HCT116 (cell line): ENCODE measurements around the gene ANXA3.

Experiments
- CEBPB ChIP-seq: IDR thresholded peaks from 2 replicates; pipeline ENCODE4 v1.6.1; 2012; ENCODE audit warnings: low read depth
- EZH2 ChIP-seq: fragments of 200-600 bp; sonication (generic); IDR thresholded peaks from 2 replicates; pipeline ENCODE4 v1.6.1; 2017; ENCODE audit warnings: antibody characterized with exemption, mixed run types
- EZH2phosphoT487 ChIP-seq: fragments of 200-600 bp; IDR thresholded peaks from 2 replicates; pipeline ENCODE4 v1.6.1; 2018; ENCODE audit warnings: antibody characterized with exemption, borderline replicate concordance
- POLR2A ChIP-seq: IDR thresholded peaks from 2 replicates; pipeline ENCODE4 v1.7.0; 2011; ENCODE audit warnings: borderline replicate concordance; ENCODE audit not compliant: insufficient read depth, insufficient read length; ENCODE audit errors: extremely low read depth
- POLR2AphosphoS5 ChIP-seq: IDR thresholded peaks from 2 replicates; pipeline ENCODE4 v1.6.1; 2011; ENCODE audit warnings: mild to moderate bottlenecking, low read depth, low read length, moderate library complexity
- RAD21 ChIP-seq: IDR thresholded peaks from 2 replicates; pipeline ENCODE4 v1.6.1; 2012; ENCODE audit warnings: low read depth, mild to moderate bottlenecking
- SRF ChIP-seq: IDR thresholded peaks from 2 replicates; pipeline ENCODE4 v1.6.1; 2012; ENCODE audit warnings: low read depth
- YY1 ChIP-seq: IDR thresholded peaks from 2 replicates; pipeline ENCODE4 v1.6.1; 2011; ENCODE audit warnings: low read length, low read depth, moderate library complexity, mild to moderate bottlenecking; ENCODE audit not compliant: insufficient replicate concordance; ENCODE audit errors: extremely low read depth
- TF ChIP-seq, protein P1 (sequence below), 3 experiments: fragments of 200-600 bp in 1 of 3; sonication (generic) in 1 of 3; IDR thresholded peaks in 2 of 3; conservative IDR thresholded peaks in 1 of 3; 2 replicates each; pipeline ENCODE4 v1.5.1; 2012 to 2017; ENCODE audit warnings: low read depth in 2 of 3, low read length in 2 of 3, antibody characterized with exemption in 1 of 3, borderline replicate concordance in 1 of 3, control low read depth in 1 of 3, mild to moderate bottlenecking in 1 of 3, mixed read lengths in 1 of 3, mixed run types in 1 of 3, moderate library complexity in 1 of 3; ENCODE audit not compliant: insufficient read depth in 1 of 3
- TF ChIP-seq, protein P2 (sequence below): IDR thresholded peaks from 2 replicates; pipeline ENCODE4 v1.6.1; 2012; ENCODE audit warnings: low read depth

DNA sequence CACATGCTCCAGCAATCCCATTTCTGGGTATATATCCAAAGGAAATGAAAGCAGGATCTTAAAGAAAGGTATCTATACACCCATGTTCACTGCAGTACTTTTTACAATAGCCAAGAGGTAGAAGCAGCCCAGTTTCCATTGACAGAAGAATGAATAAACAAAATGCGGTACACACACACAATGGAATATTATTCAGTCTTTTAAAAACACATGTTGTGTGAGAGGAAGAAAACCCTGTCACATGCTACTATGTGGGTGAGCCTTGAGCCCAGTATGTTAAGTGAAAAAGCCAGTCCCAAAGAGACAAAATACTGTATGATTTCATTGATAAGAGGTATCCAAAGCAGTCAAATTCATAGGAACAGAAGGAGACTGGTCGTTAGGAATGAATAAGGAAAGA is 6.3 kb downstream of the ANXA3 start:
- TF ChIP-seq CEBPB (no peak), EZH2phosphoT487 (no peak), SRF (no peak), POLR2A (no peak), YY1 (no peak), RAD21 (no peak), POLR2AphosphoS5 (no peak), EZH2 (no peak)
- TF ChIP-seq, protein P1, sequence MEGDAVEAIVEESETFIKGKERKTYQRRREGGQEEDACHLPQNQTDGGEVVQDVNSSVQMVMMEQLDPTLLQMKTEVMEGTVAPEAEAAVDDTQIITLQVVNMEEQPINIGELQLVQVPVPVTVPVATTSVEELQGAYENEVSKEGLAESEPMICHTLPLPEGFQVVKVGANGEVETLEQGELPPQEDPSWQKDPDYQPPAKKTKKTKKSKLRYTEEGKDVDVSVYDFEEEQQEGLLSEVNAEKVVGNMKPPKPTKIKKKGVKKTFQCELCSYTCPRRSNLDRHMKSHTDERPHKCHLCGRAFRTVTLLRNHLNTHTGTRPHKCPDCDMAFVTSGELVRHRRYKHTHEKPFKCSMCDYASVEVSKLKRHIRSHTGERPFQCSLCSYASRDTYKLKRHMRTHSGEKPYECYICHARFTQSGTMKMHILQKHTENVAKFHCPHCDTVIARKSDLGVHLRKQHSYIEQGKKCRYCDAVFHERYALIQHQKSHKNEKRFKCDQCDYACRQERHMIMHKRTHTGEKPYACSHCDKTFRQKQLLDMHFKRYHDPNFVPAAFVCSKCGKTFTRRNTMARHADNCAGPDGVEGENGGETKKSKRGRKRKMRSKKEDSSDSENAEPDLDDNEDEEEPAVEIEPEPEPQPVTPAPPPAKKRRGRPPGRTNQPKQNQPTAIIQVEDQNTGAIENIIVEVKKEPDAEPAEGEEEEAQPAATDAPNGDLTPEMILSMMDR (IDR thresholded peaks at IDR 0.05 in 2 of 3, conservative IDR thresholded peaks at IDR 0.05 in 1 of 3; ENCODE audit: borderline replicate concordance in 1 of 3, insufficient read depth in 1 of 3, low read depth in 2 of 3, low read length in 2 of 3) = no peak
- TF ChIP-seq, protein P2, sequence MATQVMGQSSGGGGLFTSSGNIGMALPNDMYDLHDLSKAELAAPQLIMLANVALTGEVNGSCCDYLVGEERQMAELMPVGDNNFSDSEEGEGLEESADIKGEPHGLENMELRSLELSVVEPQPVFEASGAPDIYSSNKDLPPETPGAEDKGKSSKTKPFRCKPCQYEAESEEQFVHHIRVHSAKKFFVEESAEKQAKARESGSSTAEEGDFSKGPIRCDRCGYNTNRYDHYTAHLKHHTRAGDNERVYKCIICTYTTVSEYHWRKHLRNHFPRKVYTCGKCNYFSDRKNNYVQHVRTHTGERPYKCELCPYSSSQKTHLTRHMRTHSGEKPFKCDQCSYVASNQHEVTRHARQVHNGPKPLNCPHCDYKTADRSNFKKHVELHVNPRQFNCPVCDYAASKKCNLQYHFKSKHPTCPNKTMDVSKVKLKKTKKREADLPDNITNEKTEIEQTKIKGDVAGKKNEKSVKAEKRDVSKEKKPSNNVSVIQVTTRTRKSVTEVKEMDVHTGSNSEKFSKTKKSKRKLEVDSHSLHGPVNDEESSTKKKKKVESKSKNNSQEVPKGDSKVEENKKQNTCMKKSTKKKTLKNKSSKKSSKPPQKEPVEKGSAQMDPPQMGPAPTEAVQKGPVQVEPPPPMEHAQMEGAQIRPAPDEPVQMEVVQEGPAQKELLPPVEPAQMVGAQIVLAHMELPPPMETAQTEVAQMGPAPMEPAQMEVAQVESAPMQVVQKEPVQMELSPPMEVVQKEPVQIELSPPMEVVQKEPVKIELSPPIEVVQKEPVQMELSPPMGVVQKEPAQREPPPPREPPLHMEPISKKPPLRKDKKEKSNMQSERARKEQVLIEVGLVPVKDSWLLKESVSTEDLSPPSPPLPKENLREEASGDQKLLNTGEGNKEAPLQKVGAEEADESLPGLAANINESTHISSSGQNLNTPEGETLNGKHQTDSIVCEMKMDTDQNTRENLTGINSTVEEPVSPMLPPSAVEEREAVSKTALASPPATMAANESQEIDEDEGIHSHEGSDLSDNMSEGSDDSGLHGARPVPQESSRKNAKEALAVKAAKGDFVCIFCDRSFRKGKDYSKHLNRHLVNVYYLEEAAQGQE = no peak
